Measurements from ENCODE around the gene PRIMA1.

PRIMA1 gene

GRCh38 chr14:93793555-93794324, 5.5 kb upstream of the PRIMA1 start:
- no peak for DNase-seq

DNA sequence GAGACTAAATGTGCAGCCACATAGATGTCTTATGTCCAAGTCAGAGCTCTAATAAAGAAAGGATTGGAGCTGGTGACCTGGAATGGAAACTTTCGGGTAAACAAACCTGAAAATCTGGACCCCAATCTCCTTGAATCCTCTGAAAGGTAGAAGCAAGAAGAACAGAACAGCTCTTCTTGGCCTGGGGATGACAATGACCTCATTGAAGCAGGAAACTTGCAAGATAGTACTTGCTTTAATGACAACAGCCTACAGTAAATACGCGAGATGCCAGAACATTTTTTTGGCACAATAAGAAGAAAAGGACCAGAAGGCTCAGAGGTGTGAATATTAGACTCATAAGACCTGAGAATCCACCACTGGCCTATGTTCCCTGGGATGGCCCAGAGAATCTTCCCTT, 4.1 kb upstream of the PRIMA1 start:
- no peak for DNase-seq

GRCh38 chr14:93790966-93791365, 2.7 kb upstream of the PRIMA1 start:
- DNase-seq: no peak

DNA sequence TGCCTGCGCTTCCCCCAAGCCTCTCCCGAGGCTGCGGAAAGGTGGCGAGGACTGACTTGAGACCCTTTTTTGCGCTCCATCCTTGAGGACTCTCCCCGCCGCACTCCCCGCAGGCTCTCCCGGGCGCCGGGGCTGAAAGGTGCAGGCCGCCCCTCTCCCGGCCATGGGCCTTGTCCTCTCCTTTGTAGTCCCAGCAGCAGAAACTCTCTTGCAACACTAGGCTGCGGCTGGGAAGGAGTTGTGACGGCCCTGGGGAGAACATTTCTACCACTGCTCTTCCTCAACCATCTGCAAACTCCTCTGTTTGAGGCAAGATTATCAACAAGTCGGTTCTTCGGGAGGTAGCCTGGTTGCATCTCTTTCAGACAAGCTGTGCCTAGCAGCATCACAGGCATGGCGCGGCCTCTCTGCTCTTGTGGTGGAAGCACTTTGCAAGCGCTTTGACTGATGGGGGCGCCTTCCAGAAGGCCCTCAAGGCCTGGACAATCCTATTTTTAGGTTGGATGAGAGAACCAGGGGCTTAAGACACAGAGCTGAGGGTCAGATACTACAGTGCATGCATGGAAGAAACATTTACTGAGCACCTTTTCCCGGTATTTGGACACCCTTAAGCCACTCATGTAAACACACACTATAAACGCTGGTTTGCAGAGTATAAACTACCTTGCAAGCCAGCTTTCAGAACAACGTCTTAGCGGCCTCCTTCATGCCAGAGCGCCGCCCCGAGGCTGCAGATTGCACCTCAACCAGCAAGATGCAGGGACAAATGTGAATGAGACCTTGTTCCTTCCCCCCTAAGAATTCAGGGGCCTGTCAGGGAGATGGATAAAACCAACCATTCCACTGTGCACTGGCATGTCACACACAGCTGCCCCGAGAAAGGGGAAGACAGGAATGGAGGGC, 1.2 kb upstream of the PRIMA1 start:
- DNase-seq: no peak

- no peak for DNase-seq
Measured at GRCh38 chr14:93788543-93789227, 400 bp upstream of the PRIMA1 start.

DNA sequence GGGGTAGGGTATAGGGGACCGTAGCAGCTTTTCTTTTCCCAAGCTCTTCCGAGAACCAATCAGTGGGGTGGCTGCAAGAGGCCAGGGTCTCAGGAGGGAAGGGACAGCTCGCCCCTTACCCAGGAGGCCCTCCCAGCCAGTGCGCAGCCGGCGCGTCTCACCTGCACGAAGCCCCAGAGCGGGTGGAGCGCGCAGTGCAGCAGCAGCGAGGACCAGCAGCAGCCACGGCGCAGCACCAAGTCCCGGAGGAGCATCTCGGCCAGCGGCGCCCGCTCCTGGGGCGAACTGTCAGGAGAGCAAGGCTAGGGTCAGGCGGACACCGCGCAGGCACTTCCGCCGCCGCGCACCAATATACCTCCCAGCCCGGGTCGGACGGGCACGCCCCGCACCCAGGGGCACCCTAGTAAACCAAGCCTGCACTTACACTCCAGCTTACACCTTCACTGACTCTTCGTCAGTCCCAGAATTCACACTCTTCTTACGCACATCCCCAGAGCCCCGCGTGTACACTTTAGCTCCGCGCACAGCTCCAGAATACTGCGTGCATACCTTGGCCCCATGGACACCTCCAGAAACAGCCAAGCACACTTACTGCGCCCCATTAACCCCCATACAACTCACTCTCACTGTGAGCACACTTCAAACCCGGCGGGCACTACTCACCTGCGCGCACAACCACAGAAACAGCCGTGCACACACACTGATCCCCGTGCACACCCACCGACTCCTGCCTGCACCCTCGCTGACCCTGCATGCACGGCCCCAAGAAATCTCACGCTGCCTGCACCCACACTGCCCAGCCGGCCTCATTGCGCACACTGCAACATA, 606 bp downstream of the PRIMA1 start:
- DNase-seq: no peak

DNA sequence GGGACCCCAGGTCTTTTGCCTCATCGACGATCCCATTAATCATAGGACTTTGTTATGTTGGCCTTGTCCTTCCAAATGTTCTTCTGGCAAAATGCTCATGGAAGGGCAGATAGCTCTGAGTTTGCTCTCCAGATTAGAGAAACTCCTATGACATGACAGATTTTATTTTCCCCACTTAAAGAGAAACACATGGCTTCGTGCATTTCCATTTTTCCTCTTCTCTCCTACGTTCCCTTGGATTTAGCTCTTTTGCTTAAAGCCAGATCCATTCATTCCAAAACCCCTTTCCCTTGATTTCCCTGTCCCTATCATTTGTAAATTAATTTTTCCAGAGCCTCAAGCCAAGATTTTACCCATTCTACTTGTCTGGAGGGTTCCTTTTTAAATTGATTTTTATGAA, 2.9 kb downstream of the PRIMA1 start:
- no peak for DNase-seq

DNA sequence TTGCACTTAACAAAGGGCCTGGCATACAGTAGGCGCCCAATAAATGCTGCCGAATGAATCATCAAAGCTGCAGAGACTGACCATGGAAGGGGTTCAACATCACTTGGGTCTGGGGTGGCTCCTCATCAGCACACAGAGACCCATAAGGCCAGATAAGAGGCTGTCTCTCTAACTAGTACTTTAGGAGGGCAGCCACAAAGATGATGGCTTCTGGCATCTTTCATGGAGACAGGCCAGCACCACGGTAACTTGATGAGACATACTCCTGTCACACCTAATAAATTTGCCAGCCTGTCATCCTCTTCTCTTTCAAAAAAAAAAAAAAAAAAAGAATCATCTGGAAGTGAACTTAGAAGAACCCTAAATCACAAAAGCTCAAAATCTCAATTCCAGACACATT, 3.4 kb downstream of the PRIMA1 start:
- DNase-seq: no peak

GRCh38 chr14:93780813-93781400, 7.4 kb downstream of the PRIMA1 start:
- DNase-seq: no peak

GRCh38 chr14:93778856-93779629, 9.2 kb downstream of the PRIMA1 start:
- DNase-seq: no peak

- DNase-seq: no peak
Measured at GRCh38 chr14:93778453-93778852, 9.8 kb downstream of the PRIMA1 start.

GRCh38 chr14:93775744-93776143, 12.5 kb downstream of the PRIMA1 start:
- DNase-seq: no peak

DNA sequence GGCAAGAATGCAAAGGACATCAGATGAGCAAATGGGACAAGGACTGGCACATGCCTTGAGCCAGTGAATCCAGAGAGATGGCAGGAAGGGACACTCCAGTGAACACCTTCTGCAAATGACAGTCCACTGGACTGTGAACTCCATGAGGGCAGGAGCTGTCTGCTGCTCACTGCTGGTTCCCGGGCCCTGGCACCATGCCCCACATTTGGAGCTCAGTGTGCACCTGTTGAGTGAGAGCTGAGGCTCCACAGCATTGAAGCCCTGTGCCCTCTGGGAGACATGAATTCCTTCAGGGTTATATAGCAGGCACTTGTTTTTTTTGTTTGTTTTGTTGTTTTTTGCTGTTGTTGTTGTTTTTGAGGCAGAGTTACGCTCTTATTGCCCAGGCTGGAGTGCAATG, 13.1 kb downstream of the PRIMA1 start:
- DNase-seq: no peak

- no peak for DNase-seq
Measured at GRCh38 chr14:93772263-93772662, 16.0 kb downstream of the PRIMA1 start.

- no peak for DNase-seq
Measured at GRCh38 chr14:93765970-93766369, 22.3 kb downstream of the PRIMA1 start.

- DNase-seq: no peak
Measured at GRCh38 chr14:93765155-93765554, 23.1 kb downstream of the PRIMA1 start.

GRCh38 chr14:93764211-93764659, 24.1 kb downstream of the PRIMA1 start:
- DNase-seq: no peak

DNA sequence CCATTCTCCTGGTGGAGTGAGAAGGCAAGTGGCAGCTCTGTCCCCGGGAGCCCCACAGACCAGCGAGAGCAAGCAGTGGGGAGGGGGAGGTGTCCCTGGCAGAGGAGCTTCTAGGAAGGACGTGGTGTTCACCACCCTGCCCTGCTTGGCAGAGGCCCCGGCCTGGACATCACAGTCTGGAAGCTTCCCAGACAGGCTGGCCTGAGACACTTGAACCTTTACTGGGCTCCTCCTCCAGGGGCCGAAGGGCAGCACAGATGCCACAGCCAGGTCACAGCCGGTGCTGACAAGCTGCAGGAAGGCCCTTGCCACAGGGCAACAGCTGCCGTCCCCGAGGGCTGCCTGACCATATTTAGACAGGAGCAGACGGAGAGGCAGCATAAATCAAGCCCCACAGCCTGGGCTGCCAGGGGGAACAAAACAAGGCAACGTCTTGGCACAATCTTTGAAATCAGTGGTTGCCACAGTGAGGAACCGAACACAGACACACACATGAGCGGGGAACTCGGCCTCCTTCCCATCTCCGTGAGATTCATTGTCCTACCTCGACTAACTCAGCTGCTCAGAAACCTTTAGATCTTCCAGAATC, 28.5 kb downstream of the PRIMA1 start:
- no peak for DNase-seq

GRCh38 chr14:93757206-93757605, 31.1 kb downstream of the PRIMA1 start:
- no peak for DNase-seq

- no peak for DNase-seq
Measured at GRCh38 chr14:93753647-93754046, 34.6 kb downstream of the PRIMA1 start.
